ENCODE measurements around the gene VSTM5.
"Not testable (repeated sequence)": the region's sequence is repeated elsewhere in the genome, so short reads cannot be mapped to it uniquely, and the experiment has no call there.

Gene VSTM5, protein sequence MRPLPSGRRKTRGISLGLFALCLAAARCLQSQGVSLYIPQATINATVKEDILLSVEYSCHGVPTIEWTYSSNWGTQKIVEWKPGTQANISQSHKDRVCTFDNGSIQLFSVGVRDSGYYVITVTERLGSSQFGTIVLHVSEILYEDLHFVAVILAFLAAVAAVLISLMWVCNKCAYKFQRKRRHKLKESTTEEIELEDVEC

GRCh38 chr11:93850594-93851018 lies at the start of gene VSTM5:
TSS of gene VSTM5 (minus strand) at chr11:93850618. CDS start at chr11:93850502, 116 bp downstream.
- peak; percentile 73 for DNase-seq

DNA sequence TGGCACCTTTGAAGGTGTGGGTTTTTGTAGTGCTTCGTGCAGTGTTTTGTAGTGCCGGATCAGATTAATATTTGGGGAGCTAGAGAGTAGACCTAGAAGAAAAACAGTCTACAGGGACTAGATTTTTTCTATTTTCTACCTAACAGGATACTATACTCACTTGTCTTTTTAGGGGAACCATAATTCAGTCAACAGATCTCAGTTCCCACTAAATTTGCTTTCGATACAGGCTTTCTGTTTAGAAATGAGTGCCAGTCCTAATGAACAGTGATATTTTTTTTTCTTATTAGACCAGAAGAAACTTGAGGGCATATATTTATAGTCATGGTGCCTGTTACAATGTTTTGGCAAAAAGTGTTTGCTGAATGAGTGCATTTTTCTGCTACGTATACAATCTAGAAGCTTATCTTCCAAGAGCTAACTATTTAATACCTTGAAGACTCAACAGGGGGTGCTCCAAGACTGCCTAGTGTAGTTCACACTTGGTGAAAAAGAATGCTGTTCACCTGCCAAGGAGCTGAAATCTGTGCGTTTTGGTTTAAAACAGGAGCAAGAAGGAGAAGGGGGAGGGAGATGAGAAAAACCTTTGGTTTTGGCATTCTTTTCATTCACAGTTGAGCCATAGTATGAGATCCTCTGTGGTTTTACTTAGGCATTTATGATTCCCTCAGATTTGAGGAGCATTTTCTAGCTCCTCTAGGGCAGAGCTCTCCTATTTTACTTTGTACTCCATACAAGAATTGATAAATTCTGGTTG lies 44.9 kb upstream of the VSTM5 start:
- DNase-seq: peak; percentile 47

- no peak for DNase-seq
These were observed 40.1 kb upstream of the VSTM5 start for GRCh38 chr11:93890391-93891051.

DNA sequence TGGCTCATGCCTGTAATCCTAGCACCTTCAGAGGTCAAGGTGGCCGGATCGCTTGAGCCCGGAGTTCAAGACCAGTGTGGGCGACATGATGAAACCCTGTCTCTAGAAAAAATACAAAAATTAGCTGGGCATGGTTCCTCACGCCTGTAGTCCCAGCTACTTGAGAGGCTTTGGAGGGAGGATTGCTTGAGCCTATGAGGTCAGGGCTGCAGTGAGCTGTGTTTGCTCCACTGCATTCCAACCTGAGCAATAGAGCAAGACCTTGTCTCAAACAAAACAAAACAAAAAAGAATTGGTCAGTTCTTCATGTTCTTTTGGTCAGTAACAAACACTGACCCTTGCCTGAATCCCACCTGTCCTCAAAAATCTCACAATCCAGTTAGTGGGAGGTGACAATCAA lies 36.7 kb upstream of the VSTM5 start:
- no peak for DNase-seq

DNA sequence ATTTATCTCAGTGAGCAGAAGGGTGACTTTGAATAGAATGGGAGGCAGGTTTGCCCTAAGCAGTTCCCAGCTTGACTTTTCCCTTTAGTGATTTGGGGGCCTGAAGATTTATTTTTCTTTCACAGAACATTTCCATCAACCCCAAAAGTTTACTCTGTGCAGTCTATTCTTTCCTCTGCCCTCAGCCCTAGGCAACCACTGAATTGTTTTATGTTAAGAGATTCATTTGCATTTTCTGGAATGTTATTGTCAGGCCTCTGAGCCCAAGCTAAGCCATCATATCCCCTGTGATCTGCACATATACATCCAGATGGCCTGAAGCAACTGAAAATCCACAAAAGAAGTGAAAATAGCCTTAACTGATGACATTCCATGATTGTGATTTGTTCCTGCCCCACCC lies 28.7 kb upstream of the VSTM5 start:
- not testable (repeated sequence) for DNase-seq

DNA sequence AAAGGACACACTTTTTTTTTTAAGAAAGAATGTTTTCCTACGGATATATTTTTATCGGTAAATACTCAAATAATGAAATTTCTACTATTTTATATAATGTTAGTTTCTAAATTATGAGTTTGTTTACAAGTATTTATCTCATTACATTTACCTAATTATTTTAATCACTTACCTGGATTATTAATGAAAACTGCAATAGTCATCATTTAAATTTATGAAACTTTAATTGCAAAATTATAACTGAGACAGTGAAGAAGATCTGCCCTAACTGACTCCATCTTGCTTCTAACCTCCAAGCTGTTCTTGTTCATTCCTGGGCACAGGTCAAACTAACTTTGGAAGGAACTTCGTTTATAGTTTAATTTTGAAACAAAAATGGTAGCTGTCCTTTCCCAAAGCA lies 25.2 kb upstream of the VSTM5 start:
- no peak for DNase-seq

DNA sequence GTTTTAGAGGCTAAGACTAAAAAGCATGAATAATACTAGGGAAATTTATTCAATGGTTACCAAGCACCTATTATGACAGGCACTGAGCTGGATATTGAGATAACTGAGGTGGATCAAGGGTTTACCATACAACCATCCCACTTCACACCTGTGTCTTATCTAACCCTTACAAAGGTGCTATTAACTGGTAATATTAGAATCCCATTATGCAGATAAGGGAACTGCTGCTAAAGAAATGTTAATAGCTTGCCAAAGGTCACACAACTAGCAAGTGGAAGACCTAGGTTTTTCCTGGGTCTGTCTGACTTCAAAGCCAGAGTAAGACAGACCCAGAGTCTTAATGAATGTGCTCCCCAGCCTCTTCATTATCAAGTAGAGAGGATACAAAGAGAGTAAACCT lies 21.1 kb upstream of the VSTM5 start:
- DNase-seq: no peak

DNA sequence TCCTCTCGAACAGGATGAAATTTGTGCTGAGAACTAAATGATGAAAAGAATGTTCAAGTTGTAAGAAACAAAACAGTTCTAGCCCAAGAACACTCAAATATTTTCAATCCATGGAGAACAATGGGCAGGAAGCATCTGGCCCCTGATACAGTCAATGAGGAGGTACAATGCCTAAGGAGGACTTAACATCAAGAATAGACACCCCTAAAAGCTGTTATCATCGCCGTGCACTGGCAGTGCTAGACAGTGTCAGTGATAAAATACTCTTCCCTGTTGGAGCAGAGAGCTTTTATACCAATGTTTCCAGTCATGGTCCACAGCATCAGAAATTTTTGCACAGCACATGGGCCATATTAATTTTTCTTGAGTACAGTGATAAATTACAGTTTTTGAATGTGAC lies 20.2 kb upstream of the VSTM5 start:
- DNase-seq: no peak

- DNase-seq: no peak
These were observed 19.4 kb upstream of the VSTM5 start for GRCh38 chr11:93869830-93870229.

DNA sequence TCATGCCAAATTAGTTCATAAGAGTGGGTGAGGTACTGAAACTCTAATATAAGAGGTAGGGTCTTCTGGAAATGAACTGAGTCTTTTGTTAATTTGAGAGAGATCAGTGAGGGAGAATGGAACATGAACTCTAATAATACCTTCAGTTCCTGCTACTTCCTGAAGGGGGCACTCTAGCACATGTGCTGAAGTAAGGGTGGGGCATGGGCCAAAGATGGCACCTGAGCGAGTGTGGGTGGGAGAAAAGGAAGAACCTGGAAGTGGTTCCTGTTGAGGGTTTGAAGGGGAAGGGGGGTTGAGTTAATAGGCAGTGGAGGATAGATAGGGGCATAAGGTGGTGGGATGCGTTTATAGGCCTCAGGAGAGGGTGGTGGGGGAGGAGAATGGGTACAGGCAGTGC lies 18.0 kb upstream of the VSTM5 start:
- not testable (repeated sequence) for DNase-seq

DNA sequence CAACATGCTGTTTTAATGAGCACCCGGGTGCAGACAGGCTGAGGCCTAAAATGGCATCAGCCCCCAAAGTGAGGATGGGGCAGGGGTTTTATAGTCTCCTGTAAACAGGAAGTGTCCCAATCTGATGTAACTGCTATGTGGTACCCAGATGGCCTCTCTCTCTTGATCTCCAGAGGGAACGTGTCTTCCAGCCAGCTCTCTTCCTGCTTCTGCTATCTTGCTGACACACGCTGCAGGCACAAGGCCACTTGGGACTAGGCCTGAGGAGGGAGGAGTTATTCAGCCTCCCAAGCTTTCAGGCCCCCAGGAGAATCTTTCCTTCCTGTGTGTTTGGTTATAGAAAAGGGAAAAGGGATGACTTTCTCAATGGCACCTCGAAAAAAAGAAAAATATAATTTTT lies 11.4 kb upstream of the VSTM5 start:
- no peak for DNase-seq

- DNase-seq: no peak
These were observed 7.8 kb upstream of the VSTM5 start for GRCh38 chr11:93858121-93858775.

DNA sequence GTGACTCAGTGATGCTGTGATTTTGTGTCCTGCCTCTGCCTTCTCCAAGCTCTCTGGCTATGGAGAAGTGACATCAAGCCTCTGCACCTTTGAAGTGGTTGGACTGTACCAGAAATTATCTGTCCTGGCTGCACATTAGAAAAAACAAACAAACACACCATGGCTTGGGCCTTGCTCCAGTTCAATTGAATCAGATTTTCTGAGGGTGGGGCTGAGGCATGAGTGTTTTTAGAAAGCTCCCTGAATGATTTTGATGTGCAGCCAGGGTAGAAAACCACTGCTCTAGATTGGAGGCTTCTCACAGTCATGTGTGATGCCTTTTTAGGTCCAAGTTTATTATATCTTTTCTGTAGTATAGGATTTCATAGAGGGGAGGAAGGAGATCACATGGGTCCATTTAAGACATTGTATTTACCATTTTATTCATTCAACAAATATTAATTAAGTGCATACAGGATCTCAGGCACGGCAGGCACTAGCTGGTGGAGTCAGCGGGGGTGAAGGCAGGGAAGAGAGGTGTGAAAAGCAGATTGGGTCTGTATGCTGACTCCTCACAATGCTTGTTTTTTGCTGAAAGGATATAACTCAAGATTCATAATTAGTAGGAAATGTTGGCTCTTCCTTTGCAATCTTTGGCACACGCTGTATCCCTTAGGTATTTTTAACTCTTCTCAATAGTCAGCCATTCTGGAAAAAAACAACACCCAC lies 7.1 kb upstream of the VSTM5 start:
- no peak for DNase-seq

DNA sequence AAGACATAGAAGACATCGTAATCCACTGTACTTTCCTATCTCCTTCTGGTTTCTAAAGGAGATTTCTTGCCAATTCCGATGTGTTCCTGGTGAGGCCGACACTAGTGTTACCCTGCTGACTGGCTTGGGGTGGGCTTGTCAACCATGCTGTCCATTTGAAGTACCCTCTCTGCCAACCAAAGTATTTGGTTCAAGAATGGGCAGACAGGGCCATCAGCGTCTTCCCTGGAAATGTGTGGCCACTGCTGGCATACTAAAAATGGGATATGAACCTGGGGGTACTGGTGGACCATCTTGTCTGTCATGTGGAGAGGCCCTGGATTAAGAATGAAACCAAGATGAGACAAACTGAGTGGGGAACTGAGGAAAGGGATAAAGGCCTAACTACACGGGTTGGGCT lies 1.8 kb upstream of the VSTM5 start:
- no peak for DNase-seq

DNA sequence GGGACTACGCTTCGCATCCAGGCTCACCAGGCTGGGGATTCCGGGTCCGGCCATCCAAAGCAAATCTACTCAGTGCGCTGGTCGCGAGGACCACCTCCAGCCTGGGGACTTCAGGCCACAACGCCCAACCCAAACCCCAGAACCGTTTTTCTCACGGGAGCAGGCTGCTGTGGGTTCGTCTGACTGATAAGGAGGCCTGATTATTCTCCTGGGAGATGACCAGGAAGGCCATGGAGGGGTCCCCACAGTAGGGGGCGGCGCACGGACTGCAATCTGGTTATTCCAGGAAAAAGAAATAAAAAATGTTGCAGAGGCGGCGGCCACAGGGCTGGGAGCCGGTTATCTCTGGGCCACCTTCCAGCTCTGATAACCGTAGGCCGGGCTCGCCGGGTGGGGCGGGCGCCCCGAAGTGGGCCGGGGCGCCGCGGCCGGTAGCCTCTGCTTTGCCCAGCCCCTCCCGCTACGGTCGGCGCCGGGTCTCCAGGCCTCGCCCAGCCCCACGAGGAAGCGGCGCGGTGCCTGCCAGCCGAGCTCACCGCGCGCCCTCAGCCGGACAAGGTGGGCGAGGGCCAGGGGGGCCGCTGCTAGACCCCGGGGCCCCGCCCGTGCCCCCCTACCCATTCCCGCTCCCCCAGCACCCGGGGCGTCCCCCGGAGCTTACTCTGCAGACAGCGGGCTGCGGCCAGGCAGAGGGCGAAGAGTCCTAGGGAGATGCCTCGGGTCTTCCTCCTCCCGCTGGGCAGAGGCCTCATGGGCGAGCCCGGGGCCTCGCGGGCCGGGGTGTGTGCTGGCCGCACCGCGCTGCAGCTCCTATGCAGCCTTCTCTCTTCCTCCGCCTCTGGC lies 446 bp downstream of the VSTM5 start:
- peak; percentile 73 for DNase-seq

- DNase-seq: no peak
These were observed 1.2 kb downstream of the VSTM5 start for GRCh38 chr11:93849201-93849600.

DNA sequence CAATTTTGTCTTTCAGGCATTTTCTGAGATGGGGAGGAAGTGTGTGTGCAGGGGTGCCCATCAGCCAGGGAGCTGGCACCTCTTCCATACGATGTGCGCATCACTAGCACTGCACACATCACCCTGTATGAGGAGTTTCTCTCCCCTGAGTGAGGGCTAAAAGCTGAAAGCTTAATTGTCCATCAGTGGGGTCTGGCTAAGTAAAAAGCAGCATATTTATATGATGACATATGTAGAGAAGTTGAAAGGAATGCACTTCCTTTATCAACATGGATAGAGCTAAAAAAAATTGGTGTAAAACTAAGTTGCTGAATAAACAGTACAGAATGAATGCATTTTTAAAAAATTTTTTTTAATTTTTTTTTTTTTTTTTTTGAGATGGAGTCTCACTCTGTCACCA lies 4.0 kb downstream of the VSTM5 start:
- no peak for DNase-seq

- DNase-seq: no peak
These were observed 5.0 kb downstream of the VSTM5 start for GRCh38 chr11:93845181-93846092.

DNA sequence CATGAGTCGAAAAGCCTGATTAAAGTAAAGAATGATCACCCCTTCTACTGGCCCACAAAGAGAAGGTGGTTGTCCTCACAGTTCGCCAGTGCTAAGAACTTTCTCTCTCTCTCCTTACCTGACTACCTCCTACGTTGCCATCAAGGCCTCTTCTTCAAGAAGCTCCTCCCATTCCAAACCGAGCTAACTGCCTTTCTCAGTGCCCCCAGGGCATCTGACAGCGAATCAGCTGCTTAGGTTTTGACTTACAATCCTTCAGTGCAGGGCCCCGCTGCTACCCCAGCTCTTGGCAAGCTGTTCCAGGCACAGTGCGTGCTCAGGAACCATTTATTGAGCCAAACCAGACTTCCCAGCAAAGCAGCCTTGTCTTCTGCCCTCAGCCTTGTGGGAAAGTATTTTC lies 5.8 kb downstream of the VSTM5 start:
- DNase-seq: no peak

- no peak for DNase-seq
These were observed 6.5 kb downstream of the VSTM5 start for GRCh38 chr11:93843906-93844305.

GRCh38 chr11:93842461-93842860 lies 8.0 kb downstream of the VSTM5 start:
- DNase-seq: no peak
